Endothelial cell of umbilical vein (primary cell): ENCODE results near the gene AGFG1. TPM values are rescaled to one million over a fixed set of nuclear protein-coding genes. Genes with fewer than 3 reads are reported as not detected.

Experiments
- BruUV-seq: library from RNA; stranded (reverse); fragments of 400-500 nt; replicated peaks from 2 replicates; lab custom pipeline; 2021; lab: Mats Ljungman, UMichigan
- CTCF ChIA-PET: fragments of 300-600, 350-600 bp; sonication (Branson Sonifier 250); formaldehyde crosslinking; loops from one replicate; lab custom pipeline; 2021; ENCODE audit warnings: antibody characterized with exemption, inconsistent platforms; lab: Charles Lee
- POLR2A ChIA-PET: fragments of 300-600, 350-600 bp; sonication (Branson Sonifier 250); formaldehyde crosslinking; loops from one replicate; lab custom pipeline; 2021; ENCODE audit warnings: antibody characterized with exemption, inconsistent platforms; lab: Charles Lee
- DNase-seq: peaks from one replicate; pipeline ENCODE4 v3.0.0-alpha.2; 2011; ENCODE audit warnings: low read depth, low spot score
- FAIRE-seq: peaks from 2 replicates; lab custom pipeline; 2011; peaks lifted over from hg19 to GRCh38; lab: Jason Lieb, UNC
- H2AFZ ChIP-seq: 2 replicates; pipeline ENCODE4 v1.6.0; 2012; ENCODE audit warnings: low read depth, low read length, control low read depth, inconsistent platforms
- H3K27ac ChIP-seq: 2 replicates; pipeline ENCODE4 v1.5.1; 2011; ENCODE audit warnings: low read depth, mild to moderate bottlenecking, control low read depth, low read length, moderate library complexity; ENCODE audit not compliant: insufficient read depth
- H3K27me3 ChIP-seq, 2 experiments: 2 replicates each; pipeline versions ENCODE4 v1.6.0 to v1.6.1; 2011; ENCODE audit warnings: low read length in 2 of 2, mixed read lengths in 1 of 2; ENCODE audit not compliant: control insufficient read depth in 2 of 2, insufficient read depth in 2 of 2
- H3K36me3 ChIP-seq, 2 experiments: 2 replicates in 1 of 2; 3 replicates in 1 of 2; pipeline ENCODE4 v1.5.1; 2011; ENCODE audit warnings: low read length in 2 of 2, mild to moderate bottlenecking in 1 of 2, moderate library complexity in 1 of 2; ENCODE audit not compliant: control insufficient read depth in 2 of 2, insufficient read depth in 2 of 2; ENCODE audit errors: extremely low read depth in 1 of 2
- H3K4me1 ChIP-seq: 3 replicates; pipeline ENCODE4 v1.5.1; 2011; ENCODE audit warnings: mild to moderate bottlenecking, low read length; ENCODE audit not compliant: control insufficient read depth, insufficient read depth; ENCODE audit errors: extremely low read depth
- H3K4me2 ChIP-seq: 2 replicates; pipeline ENCODE4 v1.6.1; 2011; ENCODE audit warnings: low read length, control low read depth, mixed read lengths; ENCODE audit not compliant: insufficient read depth
- H3K4me3 ChIP-seq, 3 experiments: fragments of 200-600 bp in 1 of 3; sonication (generic), shearing (Covaris generic) in 1 of 3; replicated peaks in 1 of 3; 2 replicates each; pipeline ENCODE4 v1.5.1; 2011 to 2016; ENCODE audit warnings: control low read depth in 3 of 3, low read length in 3 of 3, mild to moderate bottlenecking in 2 of 3, inconsistent platforms in 1 of 3, low read depth in 1 of 3, moderate library complexity in 1 of 3; ENCODE audit not compliant: insufficient read depth in 1 of 3
- H3K79me2 ChIP-seq: 2 replicates; pipeline ENCODE4 v1.6.0; 2012; ENCODE audit warnings: low read length, inconsistent platforms; ENCODE audit not compliant: control insufficient read depth, insufficient read depth
- H3K9ac ChIP-seq: replicated peaks from 2 replicates; pipeline ENCODE3; 2011; ENCODE audit warnings: low read length, control low read depth; ENCODE audit not compliant: insufficient read depth; ENCODE audit errors: extremely low read depth
- H3K9me1 ChIP-seq: replicated peaks from 3 replicates; pipeline ENCODE4 v1.6.0; 2011; ENCODE audit warnings: mild to moderate bottlenecking, low read length; ENCODE audit not compliant: control insufficient read depth, insufficient read depth; ENCODE audit errors: extremely low read depth
- H3K9me3 ChIP-seq: replicated peaks from 2 replicates; pipeline ENCODE4 v1.5.1; 2012; ENCODE audit warnings: low read length, inconsistent platforms; ENCODE audit not compliant: control insufficient read depth, insufficient read depth
- H4K20me1 ChIP-seq: replicated peaks from 2 replicates; pipeline ENCODE3; 2011; ENCODE audit warnings: mild to moderate bottlenecking, low read length; ENCODE audit not compliant: control insufficient read depth, insufficient read depth; ENCODE audit errors: extremely low read depth
- EZH2 ChIP-seq: IDR thresholded peaks from 2 replicates; pipeline ENCODE4 v1.6.1; 2012; ENCODE audit warnings: borderline replicate concordance, low read depth, mild to moderate bottlenecking, moderate library complexity, low read length, inconsistent platforms; ENCODE audit not compliant: severe bottlenecking
- FOS ChIP-seq: IDR thresholded peaks from 2 replicates; pipeline ENCODE4 v1.6.1; 2011; ENCODE audit warnings: mild to moderate bottlenecking, low read length, moderate library complexity, borderline replicate concordance; ENCODE audit not compliant: insufficient read depth
- GATA2 ChIP-seq: IDR thresholded peaks from 2 replicates; pipeline ENCODE4 v1.7.0; 2011; ENCODE audit warnings: low read depth, mild to moderate bottlenecking, moderate library complexity, mixed read lengths, low read length; ENCODE audit not compliant: insufficient read length, insufficient read depth
- JUN ChIP-seq: IDR thresholded peaks from 2 replicates; pipeline ENCODE4 v1.6.1; 2011; ENCODE audit warnings: borderline replicate concordance, low read depth; ENCODE audit not compliant: insufficient read length, insufficient read depth
- MYC ChIP-seq: IDR thresholded peaks from one replicate; pipeline ENCODE4 v1.6.1; 2011; ENCODE audit warnings: mild to moderate bottlenecking, low read depth, low read length
- POLR2A ChIP-seq: IDR thresholded peaks from 2 replicates; pipeline ENCODE4 v1.6.1; 2012; ENCODE audit warnings: low read depth, mild to moderate bottlenecking, control low read depth, low read length
- POLR2AphosphoS5 ChIP-seq: IDR thresholded peaks from 2 replicates; pipeline ENCODE4 v1.6.1; 2012; ENCODE audit warnings: low read depth, mild to moderate bottlenecking, control low read depth, low read length, moderate library complexity; ENCODE audit not compliant: insufficient read depth
- dilution Hi-C: fragments of 300-500 bp; cut with MboI; formaldehyde crosslinking; loops from one replicate; pipeline ENCODE4 v1.15.0; 2019; ENCODE audit warnings: low sequenced_read_pairs; ENCODE audit not compliant: extremely low pct_ligation_motif_present
- intact Hi-C: fragments of 100-400 bp; cut with micrococcal nuclease; formaldehyde crosslinking; loops from one replicate; pipeline ENCODE4 v1.10.0; 2022
- polyA plus RNA-seq, 4 experiments: library from polyadenylated mRNA; depleted of rRNA in 3 of 4; stranded (reverse) in 3 of 4; unstranded in 1 of 4; fragments of >200 nt; gene quantifications; 2 replicates each; pipeline versions ENCODE4 v1.2.1 to v1.2.3, GENCODE V29; 2011 to 2012; ENCODE audit warnings: missing spikeins in 1 of 4
- total RNA-seq: library from RNA; stranded (reverse); gene quantifications from 2 replicates; pipeline ENCODE4 v1.2.3, GENCODE V29; 2021
- TF ChIP-seq, protein P1 (sequence below): IDR thresholded peaks from 2 replicates; pipeline ENCODE4 v1.6.1; 2011; ENCODE audit not compliant: insufficient read depth, insufficient read length
- TF ChIP-seq, protein P2 (sequence below), 2 donors: IDR thresholded peaks; 1 replicate in 1 of 2; 2 replicates in 1 of 2; pipeline ENCODE4 v1.5.1; 2011; ENCODE audit warnings: low read length in 2 of 2, mild to moderate bottlenecking in 2 of 2, moderate library complexity in 2 of 2, control low read depth in 1 of 2, inconsistent platforms in 1 of 2, low read depth in 1 of 2; ENCODE audit not compliant: insufficient read depth in 1 of 2; ENCODE audit errors: extremely low read depth in 1 of 2

Gene AGFG1
- total and polyA plus RNA-seq, 2 donors (not counting 3 experiments of a cell fraction or from before 2014, with no cell fraction given), result 87.9 to 106 TPM

DNA sequence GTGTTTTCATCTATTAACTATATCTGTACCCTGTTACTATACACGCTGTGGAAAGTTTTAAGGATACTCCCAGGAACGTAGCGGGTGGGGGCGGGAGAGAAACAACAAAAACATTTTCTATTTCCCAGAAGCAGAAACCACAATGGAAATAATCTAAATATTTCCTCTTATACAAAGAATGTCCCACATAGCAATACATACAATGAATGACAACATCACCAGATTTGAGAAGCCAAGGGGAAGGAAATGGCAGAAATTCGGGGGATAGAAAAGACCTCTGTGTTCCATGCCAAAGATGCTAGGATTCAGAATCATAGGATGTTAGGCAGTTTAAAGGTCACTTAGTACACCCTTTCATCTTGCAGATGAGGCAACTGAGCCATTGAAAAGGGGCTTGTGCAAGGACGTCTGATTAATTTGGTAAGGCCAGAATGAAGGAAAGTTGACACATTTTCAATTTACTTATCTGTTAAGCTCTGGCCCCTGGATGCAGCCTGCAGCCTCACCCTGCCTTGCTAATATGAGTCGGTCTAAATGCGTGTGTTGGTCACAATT is 43.1 kb upstream of the AGFG1 start:
- no peaks in the 10 kb centered on the region for H3K79me2 ChIP-seq
- H2AFZ ChIP-seq, result no peak overlapping the region
- peaks cover 2% of the 10 kb centered on the region in 2 experiments for H3K27me3 ChIP-seq
- no peaks in the 10 kb centered on the region for H3K4me1 ChIP-seq
- H4K20me1 ChIP-seq, result no peaks in the 10 kb centered on the region
- no peak overlapping the region for H3K9ac ChIP-seq
- TF ChIP-seq GATA2 (no peak), FOS (no peak), MYC (no peak)
- TF ChIP-seq, protein P1, sequence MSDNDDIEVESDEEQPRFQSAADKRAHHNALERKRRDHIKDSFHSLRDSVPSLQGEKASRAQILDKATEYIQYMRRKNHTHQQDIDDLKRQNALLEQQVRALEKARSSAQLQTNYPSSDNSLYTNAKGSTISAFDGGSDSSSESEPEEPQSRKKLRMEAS, result no peak
- no peak overlapping the region for H3K4me2 ChIP-seq
- DNase-seq (no peak), FAIRE-seq (no peak)
- H3K9me1 ChIP-seq, result no peaks in the 10 kb centered on the region
- ChIA-PET CTCF (interaction anchor here (1.3 kb wide), 1 partner anchor 13 kb away, joined by 4 read pairs; no protein-coding TSS in a partner anchor), POLR2A (no interaction called here)
- intact Hi-C loops, result no loop called here
- no TSS peak for BruUV-seq
- H3K36me3 ChIP-seq, result no peaks in the 10 kb centered on the region
- no peaks in the 10 kb centered on the region for H3K9me3 ChIP-seq
- dilution Hi-C loops, result no loop called here
- H3K27ac ChIP-seq, result no peak overlapping the region
- H3K4me3 ChIP-seq, result no peak overlapping the region

DNA sequence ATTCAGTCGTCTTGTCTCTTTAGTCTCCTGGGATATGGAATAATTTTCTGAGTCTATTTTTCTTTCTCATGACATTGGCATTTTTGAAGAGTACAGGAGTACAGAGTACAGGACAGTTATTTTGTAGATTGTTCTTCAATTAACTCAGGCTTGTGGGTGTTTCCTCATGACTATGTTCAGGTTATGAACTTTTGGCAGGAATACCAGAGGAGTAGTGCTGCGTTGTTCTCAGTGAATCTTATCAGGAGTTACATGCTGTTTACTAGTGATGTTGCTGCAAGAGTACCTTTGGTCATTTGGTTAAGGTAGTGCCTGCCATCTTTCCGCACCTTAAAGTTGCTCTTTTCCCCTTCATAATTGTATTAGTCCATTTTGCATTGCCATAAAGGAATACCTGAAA is 41.3 kb upstream of the AGFG1 start:
- Histone ChIP-seq H3K27ac (no peak overlapping the region), H3K79me2 (no peaks in the 10 kb centered on the region), H3K9me3 (no peaks in the 10 kb centered on the region), H4K20me1 (no peaks in the 10 kb centered on the region), H3K4me3 (no peak overlapping the region), H3K36me3 (no peaks in the 10 kb centered on the region), H2AFZ (no peak overlapping the region), H3K9ac (no peak overlapping the region), H3K9me1 (no peaks in the 10 kb centered on the region), H3K4me2 (no peak overlapping the region), H3K4me1 (no peaks in the 10 kb centered on the region), H3K27me3 (peaks cover 0 to 2% of the 10 kb centered on the region in 2 experiments)
- no peak for DNase-seq
- no TSS peak for BruUV-seq
- ChIA-PET CTCF (interaction anchor here (1.8 kb wide), 1 partner anchor 24 kb away, joined by 6 read pairs; no protein-coding TSS in a partner anchor), POLR2A (no interaction called here)
- FAIRE-seq, result no peak
- dilution Hi-C loops (no loop called here), intact Hi-C loops (no loop called here)
- TF ChIP-seq, protein P2, sequence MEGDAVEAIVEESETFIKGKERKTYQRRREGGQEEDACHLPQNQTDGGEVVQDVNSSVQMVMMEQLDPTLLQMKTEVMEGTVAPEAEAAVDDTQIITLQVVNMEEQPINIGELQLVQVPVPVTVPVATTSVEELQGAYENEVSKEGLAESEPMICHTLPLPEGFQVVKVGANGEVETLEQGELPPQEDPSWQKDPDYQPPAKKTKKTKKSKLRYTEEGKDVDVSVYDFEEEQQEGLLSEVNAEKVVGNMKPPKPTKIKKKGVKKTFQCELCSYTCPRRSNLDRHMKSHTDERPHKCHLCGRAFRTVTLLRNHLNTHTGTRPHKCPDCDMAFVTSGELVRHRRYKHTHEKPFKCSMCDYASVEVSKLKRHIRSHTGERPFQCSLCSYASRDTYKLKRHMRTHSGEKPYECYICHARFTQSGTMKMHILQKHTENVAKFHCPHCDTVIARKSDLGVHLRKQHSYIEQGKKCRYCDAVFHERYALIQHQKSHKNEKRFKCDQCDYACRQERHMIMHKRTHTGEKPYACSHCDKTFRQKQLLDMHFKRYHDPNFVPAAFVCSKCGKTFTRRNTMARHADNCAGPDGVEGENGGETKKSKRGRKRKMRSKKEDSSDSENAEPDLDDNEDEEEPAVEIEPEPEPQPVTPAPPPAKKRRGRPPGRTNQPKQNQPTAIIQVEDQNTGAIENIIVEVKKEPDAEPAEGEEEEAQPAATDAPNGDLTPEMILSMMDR (IDR thresholded peaks at IDR 0.05; ENCODE audit: extremely low read depth in 1 of 2, insufficient read depth in 1 of 2, low read depth in 1 of 2, low read length in 2 of 2), result no peak
- no peak for TF ChIP-seq POLR2AphosphoS5
- TF ChIP-seq MYC, result no peak
- no peak for TF ChIP-seq EZH2
- TF ChIP-seq GATA2, result no peak
- TF ChIP-seq, protein P1, result no peak
- no peak for TF ChIP-seq POLR2A
- no peak for TF ChIP-seq JUN
- TF ChIP-seq FOS, result no peak
